Endothelial cell of umbilical vein (primary cell): Measurements from ENCODE around the gene SUPT3H. TPM values are rescaled to one million over a fixed set of nuclear protein-coding genes. Genes with fewer than 3 reads are reported as not detected.

Source experiments
- BruUV-seq: library from RNA; stranded (reverse); fragments of 400-500 nt; replicated peaks from 2 replicates; lab custom pipeline; 2021; lab: Mats Ljungman, UMichigan
- CTCF ChIA-PET: fragments of 300-600, 350-600 bp; sonication (Branson Sonifier 250); formaldehyde crosslinking; loops from one replicate; lab custom pipeline; 2021; ENCODE audit warnings: antibody characterized with exemption, inconsistent platforms; lab: Charles Lee
- POLR2A ChIA-PET: fragments of 300-600, 350-600 bp; sonication (Branson Sonifier 250); formaldehyde crosslinking; loops from one replicate; lab custom pipeline; 2021; ENCODE audit warnings: antibody characterized with exemption, inconsistent platforms; lab: Charles Lee
- DNase-seq: peaks from one replicate; pipeline ENCODE4 v3.0.0-alpha.2; 2011; ENCODE audit warnings: low read depth, low spot score
- FAIRE-seq: peaks from 2 replicates; lab custom pipeline; 2011; peaks lifted over from hg19 to GRCh38; lab: Jason Lieb, UNC
- H2AFZ ChIP-seq: 2 replicates; pipeline ENCODE4 v1.6.0; 2012; ENCODE audit warnings: low read depth, low read length, control low read depth, inconsistent platforms
- H3K27ac ChIP-seq: 2 replicates; pipeline ENCODE4 v1.5.1; 2011; ENCODE audit warnings: low read depth, mild to moderate bottlenecking, control low read depth, low read length, moderate library complexity; ENCODE audit not compliant: insufficient read depth
- H3K27me3 ChIP-seq, 2 experiments: 2 replicates each; pipeline versions ENCODE4 v1.6.0 to v1.6.1; 2011; ENCODE audit warnings: low read length in 2 of 2, mixed read lengths in 1 of 2; ENCODE audit not compliant: control insufficient read depth in 2 of 2, insufficient read depth in 2 of 2
- H3K36me3 ChIP-seq, 2 experiments: 2 replicates in 1 of 2; 3 replicates in 1 of 2; pipeline ENCODE4 v1.5.1; 2011; ENCODE audit warnings: low read length in 2 of 2, mild to moderate bottlenecking in 1 of 2, moderate library complexity in 1 of 2; ENCODE audit not compliant: control insufficient read depth in 2 of 2, insufficient read depth in 2 of 2; ENCODE audit errors: extremely low read depth in 1 of 2
- H3K4me1 ChIP-seq: 3 replicates; pipeline ENCODE4 v1.5.1; 2011; ENCODE audit warnings: mild to moderate bottlenecking, low read length; ENCODE audit not compliant: control insufficient read depth, insufficient read depth; ENCODE audit errors: extremely low read depth
- H3K4me2 ChIP-seq: 2 replicates; pipeline ENCODE4 v1.6.1; 2011; ENCODE audit warnings: low read length, control low read depth, mixed read lengths; ENCODE audit not compliant: insufficient read depth
- H3K4me3 ChIP-seq, 3 experiments: fragments of 200-600 bp in 1 of 3; sonication (generic), shearing (Covaris generic) in 1 of 3; replicated peaks in 1 of 3; 2 replicates each; pipeline ENCODE4 v1.5.1; 2011 to 2016; ENCODE audit warnings: control low read depth in 3 of 3, low read length in 3 of 3, mild to moderate bottlenecking in 2 of 3, inconsistent platforms in 1 of 3, low read depth in 1 of 3, moderate library complexity in 1 of 3; ENCODE audit not compliant: insufficient read depth in 1 of 3
- H3K79me2 ChIP-seq: 2 replicates; pipeline ENCODE4 v1.6.0; 2012; ENCODE audit warnings: low read length, inconsistent platforms; ENCODE audit not compliant: control insufficient read depth, insufficient read depth
- H3K9ac ChIP-seq: replicated peaks from 2 replicates; pipeline ENCODE3; 2011; ENCODE audit warnings: low read length, control low read depth; ENCODE audit not compliant: insufficient read depth; ENCODE audit errors: extremely low read depth
- H3K9me1 ChIP-seq: replicated peaks from 3 replicates; pipeline ENCODE4 v1.6.0; 2011; ENCODE audit warnings: mild to moderate bottlenecking, low read length; ENCODE audit not compliant: control insufficient read depth, insufficient read depth; ENCODE audit errors: extremely low read depth
- H3K9me3 ChIP-seq: replicated peaks from 2 replicates; pipeline ENCODE4 v1.5.1; 2012; ENCODE audit warnings: low read length, inconsistent platforms; ENCODE audit not compliant: control insufficient read depth, insufficient read depth
- H4K20me1 ChIP-seq: replicated peaks from 2 replicates; pipeline ENCODE3; 2011; ENCODE audit warnings: mild to moderate bottlenecking, low read length; ENCODE audit not compliant: control insufficient read depth, insufficient read depth; ENCODE audit errors: extremely low read depth
- EZH2 ChIP-seq: IDR thresholded peaks from 2 replicates; pipeline ENCODE4 v1.6.1; 2012; ENCODE audit warnings: borderline replicate concordance, low read depth, mild to moderate bottlenecking, moderate library complexity, low read length, inconsistent platforms; ENCODE audit not compliant: severe bottlenecking
- FOS ChIP-seq: IDR thresholded peaks from 2 replicates; pipeline ENCODE4 v1.6.1; 2011; ENCODE audit warnings: mild to moderate bottlenecking, low read length, moderate library complexity, borderline replicate concordance; ENCODE audit not compliant: insufficient read depth
- GATA2 ChIP-seq: IDR thresholded peaks from 2 replicates; pipeline ENCODE4 v1.7.0; 2011; ENCODE audit warnings: low read depth, mild to moderate bottlenecking, moderate library complexity, mixed read lengths, low read length; ENCODE audit not compliant: insufficient read length, insufficient read depth
- JUN ChIP-seq: IDR thresholded peaks from 2 replicates; pipeline ENCODE4 v1.6.1; 2011; ENCODE audit warnings: borderline replicate concordance, low read depth; ENCODE audit not compliant: insufficient read length, insufficient read depth
- MYC ChIP-seq: IDR thresholded peaks from one replicate; pipeline ENCODE4 v1.6.1; 2011; ENCODE audit warnings: mild to moderate bottlenecking, low read depth, low read length
- POLR2A ChIP-seq: IDR thresholded peaks from 2 replicates; pipeline ENCODE4 v1.6.1; 2012; ENCODE audit warnings: low read depth, mild to moderate bottlenecking, control low read depth, low read length
- POLR2AphosphoS5 ChIP-seq: IDR thresholded peaks from 2 replicates; pipeline ENCODE4 v1.6.1; 2012; ENCODE audit warnings: low read depth, mild to moderate bottlenecking, control low read depth, low read length, moderate library complexity; ENCODE audit not compliant: insufficient read depth
- dilution Hi-C: fragments of 300-500 bp; cut with MboI; formaldehyde crosslinking; loops from one replicate; pipeline ENCODE4 v1.15.0; 2019; ENCODE audit warnings: low sequenced_read_pairs; ENCODE audit not compliant: extremely low pct_ligation_motif_present
- intact Hi-C: fragments of 100-400 bp; cut with micrococcal nuclease; formaldehyde crosslinking; loops from one replicate; pipeline ENCODE4 v1.10.0; 2022
- polyA plus RNA-seq, 4 experiments: library from polyadenylated mRNA; depleted of rRNA in 3 of 4; stranded (reverse) in 3 of 4; unstranded in 1 of 4; fragments of >200 nt; gene quantifications; 2 replicates each; pipeline versions ENCODE4 v1.2.1 to v1.2.3, GENCODE V29; 2011 to 2012; ENCODE audit warnings: missing spikeins in 1 of 4
- total RNA-seq: library from RNA; stranded (reverse); gene quantifications from 2 replicates; pipeline ENCODE4 v1.2.3, GENCODE V29; 2021
- TF ChIP-seq, protein P1 (sequence below): IDR thresholded peaks from 2 replicates; pipeline ENCODE4 v1.6.1; 2011; ENCODE audit not compliant: insufficient read depth, insufficient read length
- TF ChIP-seq, protein P2 (sequence below), 2 donors: IDR thresholded peaks; 1 replicate in 1 of 2; 2 replicates in 1 of 2; pipeline ENCODE4 v1.5.1; 2011; ENCODE audit warnings: low read length in 2 of 2, mild to moderate bottlenecking in 2 of 2, moderate library complexity in 2 of 2, control low read depth in 1 of 2, inconsistent platforms in 1 of 2, low read depth in 1 of 2; ENCODE audit not compliant: insufficient read depth in 1 of 2; ENCODE audit errors: extremely low read depth in 1 of 2

The SUPT3H gene
- total and polyA plus RNA-seq, 2 donors (not counting 3 experiments of a cell fraction or from before 2014, with no cell fraction given): 8.3 to 9.8 TPM

DNA sequence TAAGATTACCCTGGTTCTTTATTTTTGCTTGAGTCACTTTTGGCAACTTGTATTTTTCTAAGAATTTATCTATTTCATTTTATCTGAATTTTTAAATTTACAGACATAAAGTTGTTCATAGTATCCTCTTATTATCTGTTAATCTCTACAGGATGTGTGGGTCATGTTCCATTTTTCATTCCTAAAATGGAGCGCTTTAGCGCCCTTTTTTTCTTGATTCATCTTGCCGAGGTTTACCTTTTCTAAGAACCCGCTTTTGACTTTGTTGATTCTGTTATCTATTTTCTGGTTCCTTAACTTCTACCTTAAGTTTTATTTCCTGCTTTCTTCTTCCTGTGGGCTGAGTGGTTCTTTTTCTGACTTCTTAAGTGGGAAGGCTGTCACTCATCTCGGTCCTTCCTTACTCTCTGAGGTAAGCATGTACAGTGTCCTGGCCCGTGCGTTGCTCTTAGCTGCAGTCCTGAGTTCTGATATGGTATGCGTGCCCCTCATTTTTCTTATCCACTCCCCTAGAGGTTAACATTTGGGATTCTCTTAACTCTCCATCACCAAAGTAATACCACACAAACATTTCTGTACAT, 590.4 kb downstream of the SUPT3H start:
- Histone ChIP-seq H3K9me1 (no peaks in the 10 kb centered on the region), H2AFZ (no peak overlapping the region), H4K20me1 (no peaks in the 10 kb centered on the region), H3K4me3 (no peak overlapping the region), H3K9ac (no peak overlapping the region), H3K27ac (no peak overlapping the region), H3K79me2 (no peaks in the 10 kb centered on the region), H3K27me3 (no peaks in the 10 kb centered on the region), H3K36me3 (no peaks in the 10 kb centered on the region), H3K4me2 (no peak overlapping the region), H3K9me3 (no peaks in the 10 kb centered on the region), H3K4me1 (no peaks in the 10 kb centered on the region)
- no TSS peak for BruUV-seq
- FAIRE-seq (no peak), DNase-seq (no peak)
- dilution Hi-C loops (no loop called here), intact Hi-C loops (no loop called here)
- TF ChIP-seq MYC (no peak), FOS (no peak), POLR2AphosphoS5 (no peak), POLR2A (no peak), EZH2 (no peak), GATA2 (no peak), JUN (no peak)
- TF ChIP-seq, protein P1, sequence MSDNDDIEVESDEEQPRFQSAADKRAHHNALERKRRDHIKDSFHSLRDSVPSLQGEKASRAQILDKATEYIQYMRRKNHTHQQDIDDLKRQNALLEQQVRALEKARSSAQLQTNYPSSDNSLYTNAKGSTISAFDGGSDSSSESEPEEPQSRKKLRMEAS: no peak
- TF ChIP-seq, protein P2, sequence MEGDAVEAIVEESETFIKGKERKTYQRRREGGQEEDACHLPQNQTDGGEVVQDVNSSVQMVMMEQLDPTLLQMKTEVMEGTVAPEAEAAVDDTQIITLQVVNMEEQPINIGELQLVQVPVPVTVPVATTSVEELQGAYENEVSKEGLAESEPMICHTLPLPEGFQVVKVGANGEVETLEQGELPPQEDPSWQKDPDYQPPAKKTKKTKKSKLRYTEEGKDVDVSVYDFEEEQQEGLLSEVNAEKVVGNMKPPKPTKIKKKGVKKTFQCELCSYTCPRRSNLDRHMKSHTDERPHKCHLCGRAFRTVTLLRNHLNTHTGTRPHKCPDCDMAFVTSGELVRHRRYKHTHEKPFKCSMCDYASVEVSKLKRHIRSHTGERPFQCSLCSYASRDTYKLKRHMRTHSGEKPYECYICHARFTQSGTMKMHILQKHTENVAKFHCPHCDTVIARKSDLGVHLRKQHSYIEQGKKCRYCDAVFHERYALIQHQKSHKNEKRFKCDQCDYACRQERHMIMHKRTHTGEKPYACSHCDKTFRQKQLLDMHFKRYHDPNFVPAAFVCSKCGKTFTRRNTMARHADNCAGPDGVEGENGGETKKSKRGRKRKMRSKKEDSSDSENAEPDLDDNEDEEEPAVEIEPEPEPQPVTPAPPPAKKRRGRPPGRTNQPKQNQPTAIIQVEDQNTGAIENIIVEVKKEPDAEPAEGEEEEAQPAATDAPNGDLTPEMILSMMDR (IDR thresholded peaks at IDR 0.05; ENCODE audit: extremely low read depth in 1 of 2, insufficient read depth in 1 of 2, low read depth in 1 of 2, low read length in 2 of 2): no peak
- CTCF ChIA-PET: no interaction called here
- POLR2A ChIA-PET: no interaction called here
